Pancreas (tissue), 10 donors: Measurements from ENCODE around the gene MBNL3. TPM values are rescaled to one million over a fixed set of nuclear protein-coding genes. Genes with fewer than 3 reads are reported as not detected.

Experiments
- ATAC-seq, 4 donors: fragments of 200-7000 bp; cut with Tn5 transposase; one replicate each; pipeline versions ENCODE4 v1.8.0 to v1.9.1; 2020; ENCODE audit warnings: mild to moderate bottlenecking in 4 of 4, moderate library complexity in 4 of 4
- DNase-seq, 6 donors: peaks; one replicate each; pipeline ENCODE4 v3.0.0-alpha.2; 2020
- FAIRE-seq: peaks from 2 replicates; lab custom pipeline; 2012; peaks lifted over from hg19 to GRCh38; lab: Jason Lieb, UNC
- H3K27ac ChIP-seq, 4 donors: fragments of 200-600 bp; sonication (generic); 1 replicate in 3 of 4; 2 replicates in 1 of 4; pipeline versions ENCODE4 v1.5.0 to v1.8.0; 2020
- H3K27me3 ChIP-seq, 4 donors: fragments of 200-600 bp; one replicate each; pipeline ENCODE4 v1.8.0; 2021
- H3K36me3 ChIP-seq, 3 donors: fragments of 200-600 bp; sonication (generic) in 1 of 3; one replicate each; pipeline versions ENCODE4 v1.5.0 to v1.8.0; 2020 to 2021
- H3K4me1 ChIP-seq, 3 donors: fragments of 200-600 bp; one replicate each; pipeline ENCODE4 v1.8.0; 2021
- H3K4me3 ChIP-seq, 4 donors: fragments of 200-600 bp; sonication (generic) in 2 of 4; one replicate each; pipeline versions ENCODE4 v1.5.0 to v1.8.0; 2020 to 2021
- H3K9me3 ChIP-seq, 4 donors: fragments of 200-600 bp; one replicate each; pipeline ENCODE4 v1.8.0; 2021
- CTCF ChIP-seq, 4 donors: fragments of 200-600 bp; sonication (generic) in 3 of 4; IDR thresholded peaks; one replicate each; pipeline versions ENCODE4 v1.5.0 to v1.8.0; 2021; ENCODE audit warnings: antibody characterized with exemption in 4 of 4
- WGBS, 2 donors: extraction: QIAGEN DNeasy Blood & Tissue Kit; methylation state at CpG; one replicate each; pipeline ENCODE4 v1.1.7; 2013; 5-methylcytosine and 5-hydroxymethylcytosine counted together
- intact Hi-C, 3 donors: fragments of 100-400 bp; cut with DNase I; formaldehyde crosslinking; loops; one replicate each; pipeline versions ENCODE4 v1.11.1 to v1.14.2; 2022
- polyA plus RNA-seq, 2 donors: library from polyadenylated mRNA; stranded (reverse); fragments of 200-250 nt; gene quantifications; one replicate each; pipeline ENCODE4 v1.2.3, GENCODE V29; 2013
- total RNA-seq, 6 donors: library from RNA; stranded (reverse); fragmentation: NEBNext Ultra II Directional in 4 of 6; extraction: Animal tissue kit (Norgen Biotek cat#: 25700) in 4 of 6; gene quantifications; one replicate each; pipeline versions ENCODE4 v1.2.1 to v1.2.4, GENCODE V29; 2021 to 2023
- donor health status: healthy with polysubstance abuse.
- donor health status: DM: no; HTN: no; CAD: no; lungs with moderate emphysema.
- donor health status: DM: no; HTN: no; CAD: no.
- donor health status: control.
- donor health status: control.
- donor health status: Bipolar disorder and iron deficiency.
- donor health status: DM: yes; HTN: yes; CAD: no.
- donor health status: DM: no; HTN: no; CAD: no.
- donor health status: DM: no; HTN: no; CAD: no.
- donor health status: DM: yes; HTN: yes; CAD: no.

Gene MBNL3
- total and polyA plus RNA-seq, 8 donors: 1.2 to 15.7 (median 11.3) TPM

GRCh38 chrX:132474544-132475248, 14.1 kb downstream of the MBNL3 start:
- H3K27ac ChIP-seq: no peak overlapping the region
- no peak for DNase-seq
- no peak for ATAC-seq
- peaks cover 0 to 3% (median under 1%) of the 10 kb centered on the region in 3 donors for H3K4me1 ChIP-seq
- H3K9me3 ChIP-seq: no peaks in the 10 kb centered on the region
- intact Hi-C loops: no loop called here
- no peaks in the 10 kb centered on the region for H3K36me3 ChIP-seq
- TF ChIP-seq CTCF (IDR thresholded peaks at IDR 0.05): no peak
- H3K4me3 ChIP-seq: no peak overlapping the region
- peak; percentile 32 for FAIRE-seq
- H3K27me3 ChIP-seq: peaks cover 0 to 3% (median 0%) of the 10 kb centered on the region in 4 donors
- 89 to 98% methylated on average over 1 of the region's 1 CpG for WGBS, 2 donors

- intact Hi-C loops: no loop called here
- Histone ChIP-seq H3K27me3 (no peaks in the 10 kb centered on the region), H3K36me3 (no peaks in the 10 kb centered on the region), H3K4me1 (no peaks in the 10 kb centered on the region), H3K27ac (no peak overlapping the region), H3K9me3 (no peaks in the 10 kb centered on the region), H3K4me3 (no peak overlapping the region)
- DNase-seq: no peak
- ATAC-seq: no peak
- 36 to 52% methylated on average over 1 of the region's 1 CpG for WGBS, 2 donors
- FAIRE-seq: no peak
- TF ChIP-seq CTCF (IDR thresholded peaks at IDR 0.05): no peak
These were observed 16.4 kb downstream of the MBNL3 start for GRCh38 chrX:132472397-132472796.

GRCh38 chrX:132470831-132471230, 18.0 kb downstream of the MBNL3 start:
- H3K9me3 ChIP-seq: no peaks in the 10 kb centered on the region
- intact Hi-C loops: no loop called here
- ATAC-seq (no peak), FAIRE-seq (no peak), DNase-seq (no peak)
- no peak for TF ChIP-seq CTCF (IDR thresholded peaks at IDR 0.05)
- no peaks in the 10 kb centered on the region for H3K36me3 ChIP-seq
- H3K27me3 ChIP-seq: no peaks in the 10 kb centered on the region
- H3K27ac ChIP-seq: no peak overlapping the region
- no peaks in the 10 kb centered on the region for H3K4me1 ChIP-seq
- WGBS, 2 donors: 50 to 69% methylated on average over 2 of the region's 2 CpGs
- H3K4me3 ChIP-seq: no peak overlapping the region

GRCh38 chrX:132470179-132470578, 18.7 kb downstream of the MBNL3 start:
- no peak for ATAC-seq
- no peak for DNase-seq
- intact Hi-C loops: no loop called here
- no peaks in the 10 kb centered on the region for H3K27me3 ChIP-seq
- H3K4me3 ChIP-seq: no peak overlapping the region
- no peak overlapping the region for H3K27ac ChIP-seq
- no peak for FAIRE-seq
- 69 to 92% methylated on average over 1 of the region's 1 CpG for WGBS, 2 donors
- H3K4me1 ChIP-seq: no peaks in the 10 kb centered on the region
- TF ChIP-seq CTCF (IDR thresholded peaks at IDR 0.05): no peak
- no peaks in the 10 kb centered on the region for H3K9me3 ChIP-seq
- no peaks in the 10 kb centered on the region for H3K36me3 ChIP-seq

- ATAC-seq: no peak
These were observed 20.4 kb downstream of the MBNL3 start for GRCh38 chrX:132468454-132468853.

More at GRCh38 chrX:132468454-132468853, 20.4 kb downstream of the MBNL3 start:
- intact Hi-C loops: no loop called here
- peaks cover 0 to 8% (median 2%) of the 10 kb centered on the region in 4 donors for H3K27me3 ChIP-seq
- H3K27ac ChIP-seq: no peak overlapping the region
- H3K4me1 ChIP-seq: no peaks in the 10 kb centered on the region
- TF ChIP-seq CTCF (IDR thresholded peaks at IDR 0.05): no peak
- H3K4me3 ChIP-seq: no peak overlapping the region
- FAIRE-seq (no peak), DNase-seq (no peak)
- WGBS, 2 donors: 70 to 89% methylated on average over 3 of the region's 3 CpGs
- H3K36me3 ChIP-seq: no peaks in the 10 kb centered on the region
- H3K9me3 ChIP-seq: no peaks in the 10 kb centered on the region
